ENCODE data around the gene HOXA2. TPM values are rescaled to one million over a fixed set of nuclear protein-coding genes. Genes with fewer than 3 reads are reported as not detected.

HOXA2 gene
- total RNA-seq, 4 donors from 2014 or later: 3.1 to 7.0 (median 5.0) TPM

GRCh38 chr7:27106901-27107240 lies 4.4 kb upstream of the HOXA2 start:
- TF ChIP-seq CTCF (IDR thresholded peaks at IDR 0.05) (no peak), POLR2A (IDR thresholded peaks at IDR 0.05) (no peak), EP300 (IDR thresholded peaks at IDR 0.05) (no peak), POLR2AphosphoS5 (IDR thresholded peaks at IDR 0.05) (no peak)
- Histone ChIP-seq H3K36me3 (no peaks in the 10 kb centered on the region), H3K27me3 (no peaks in the 10 kb centered on the region), H3K27ac (peak overlapping the region; percentile 94 to 99 (median 98)), H3K4me1 (peaks cover 0 to 74% (median 21%) of the 10 kb centered on the region in 3 donors), H3K4me3 (peak overlapping the region; percentile 38 to 96), H3K9me3 (no peaks in the 10 kb centered on the region)
- no peak for ATAC-seq
- WGBS, 2 donors (ENCODE audit: low coverage in 1 of 2): 3 to 4% methylated on average over 12 of the region's 14 CpGs

- Histone ChIP-seq H3K9me3 (no peaks in the 10 kb centered on the region), H3K27me3 (no peaks in the 10 kb centered on the region), H3K4me1 (peaks cover 0 to 69% (median 17%) of the 10 kb centered on the region in 3 donors), H3K4me3 (peak overlapping the region; percentile 38 to 96), H3K27ac (peak overlapping the region; percentile 94 to 99 (median 98)), H3K36me3 (no peaks in the 10 kb centered on the region)
- WGBS, 2 donors (ENCODE audit: low coverage in 1 of 2): 3% methylated on average over 3 to 6 of the region's 44 CpGs
- no peak for ATAC-seq
- no peak for TF ChIP-seq POLR2AphosphoS5 (IDR thresholded peaks at IDR 0.05)
- peak; percentile 9 to 17 for TF ChIP-seq POLR2A (IDR thresholded peaks at IDR 0.05)
These were observed 3.9 kb upstream of the HOXA2 start for GRCh38 chr7:27106181-27106900.

- peak overlapping the region; percentile 38 to 96 for H3K4me3 ChIP-seq
- no peaks in the 10 kb centered on the region for H3K27me3 ChIP-seq
- H3K36me3 ChIP-seq: no peaks in the 10 kb centered on the region
- 31 to 42% methylated on average over 9 to 13 of the region's 13 CpGs for WGBS, 2 donors (ENCODE audit: low coverage in 1 of 2)
- no peak for ATAC-seq
- peaks cover 0 to 67% (median 14%) of the 10 kb centered on the region in 3 donors for H3K4me1 ChIP-seq
- peak overlapping the region; percentile 94 to 99 (median 98) for H3K27ac ChIP-seq
- H3K9me3 ChIP-seq: no peaks in the 10 kb centered on the region
- TF ChIP-seq EP300 (IDR thresholded peaks at IDR 0.05) (no peak), CTCF (IDR thresholded peaks at IDR 0.05) (no peak)
These were observed 3.0 kb upstream of the HOXA2 start for GRCh38 chr7:27105301-27106031.

- no peak for TF ChIP-seq EP300 (IDR thresholded peaks at IDR 0.05)
- TF ChIP-seq CTCF (IDR thresholded peaks at IDR 0.05): no peak
- no peak for TF ChIP-seq POLR2A (IDR thresholded peaks at IDR 0.05)
- peak; percentile 4 for TF ChIP-seq POLR2AphosphoS5 (IDR thresholded peaks at IDR 0.05)
- Histone ChIP-seq H3K9me3 (no peaks in the 10 kb centered on the region), H3K4me3 (peak overlapping the region; percentile 48 to 96), H3K4me1 (peaks cover 0 to 67% (median 10%) of the 10 kb centered on the region in 3 donors), H3K27me3 (no peaks in the 10 kb centered on the region), H3K27ac (peak overlapping the region; percentile 94 to 99 (median 98)), H3K36me3 (no peaks in the 10 kb centered on the region)
- WGBS, 2 donors (ENCODE audit: low coverage in 1 of 2): 6 to 21% methylated on average over 11 to 13 of the region's 13 CpGs
- no peak for ATAC-seq
These were observed 2.0 kb upstream of the HOXA2 start for GRCh38 chr7:27104341-27105058.

- H3K4me1 ChIP-seq: peaks cover 0 to 63% (median 4%) of the 10 kb centered on the region in 3 donors
- ATAC-seq: peak; percentile 11
- TF ChIP-seq CTCF (IDR thresholded peaks at IDR 0.05) (no peak), POLR2AphosphoS5 (IDR thresholded peaks at IDR 0.05) (peak; percentile 72), POLR2A (IDR thresholded peaks at IDR 0.05) (peak in 1 of 2 donors; percentile 12), EP300 (IDR thresholded peaks at IDR 0.05) (no peak)
- peak overlapping the region; percentile 94 to 99 (median 98) for H3K27ac ChIP-seq
- no peaks in the 10 kb centered on the region for H3K9me3 ChIP-seq
- WGBS, 2 donors (ENCODE audit: low coverage in 1 of 2): 9 to 16% methylated on average over 7 to 29 of the region's 35 CpGs
- H3K27me3 ChIP-seq: no peaks in the 10 kb centered on the region
- H3K36me3 ChIP-seq: no peaks in the 10 kb centered on the region
- H3K4me3 ChIP-seq: peak overlapping the region; percentile 48 to 96
These were observed 1.2 kb upstream of the HOXA2 start for GRCh38 chr7:27103489-27104226.
